GM21367 (cell line): ENCODE results near the gene RNF207.
"Not testable (repeated sequence)": the region's sequence is repeated elsewhere in the genome, so short reads cannot be mapped to it uniquely, and the experiment has no call there.

Experiments
- ATAC-seq: cut with Tn5 transposase; IDR thresholded peaks from one replicate; pipeline ENCODE4 v1.9.1; 2021; ENCODE audit not compliant: unreplicated experiment

RNF207 gene

DNA sequence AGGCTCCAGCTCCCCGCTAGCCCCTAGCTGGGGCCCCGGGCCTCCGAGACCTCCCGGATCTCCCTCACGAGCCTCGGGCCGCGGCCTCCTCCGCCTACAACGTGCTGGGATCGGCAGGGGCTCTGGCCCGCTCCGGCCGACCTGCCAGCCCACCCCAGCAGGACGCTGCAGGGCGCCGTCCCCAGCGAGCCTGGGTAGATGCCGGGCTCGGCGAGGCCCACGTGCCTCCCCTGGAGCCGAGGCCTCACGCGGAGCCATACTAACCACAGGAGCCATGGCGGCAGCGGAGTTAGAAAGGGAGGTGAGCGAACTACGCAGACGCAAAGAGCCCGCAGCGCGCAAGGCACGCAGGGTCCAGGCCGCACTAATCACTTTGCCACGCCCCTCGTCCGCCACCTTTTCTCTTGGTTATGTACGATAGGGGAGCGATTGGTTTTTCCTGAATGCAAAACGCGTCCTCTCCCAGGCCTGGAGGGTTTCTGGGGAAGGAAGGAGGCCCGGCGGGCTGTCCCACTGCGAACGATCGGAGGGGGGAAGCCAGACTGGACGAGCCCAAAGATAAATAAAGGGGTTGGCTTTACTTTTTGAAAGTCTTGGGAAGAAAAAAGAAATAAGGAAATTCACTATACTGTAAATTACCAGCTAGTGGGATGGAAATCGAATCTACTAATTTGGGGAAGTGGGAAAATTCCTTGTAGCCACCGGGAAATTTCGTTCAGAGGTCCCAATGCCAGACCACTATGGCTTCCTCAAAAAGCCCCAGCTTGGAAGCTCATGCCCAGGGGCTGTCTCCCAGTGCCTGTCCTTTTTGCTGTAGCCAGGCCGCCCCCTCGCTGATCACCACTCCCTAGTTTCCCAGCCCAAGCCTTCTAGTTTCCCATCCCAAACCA, 6.4 kb upstream of the RNF207 start, which contains the start of gene RPL22:
Gene RPL22, minus strand, starts transcription at position 298 of the 890 bp plus-strand sequence. Its CDS starts 22 bp downstream, at position 276.
- ATAC-seq, result peak; percentile 92

DNA sequence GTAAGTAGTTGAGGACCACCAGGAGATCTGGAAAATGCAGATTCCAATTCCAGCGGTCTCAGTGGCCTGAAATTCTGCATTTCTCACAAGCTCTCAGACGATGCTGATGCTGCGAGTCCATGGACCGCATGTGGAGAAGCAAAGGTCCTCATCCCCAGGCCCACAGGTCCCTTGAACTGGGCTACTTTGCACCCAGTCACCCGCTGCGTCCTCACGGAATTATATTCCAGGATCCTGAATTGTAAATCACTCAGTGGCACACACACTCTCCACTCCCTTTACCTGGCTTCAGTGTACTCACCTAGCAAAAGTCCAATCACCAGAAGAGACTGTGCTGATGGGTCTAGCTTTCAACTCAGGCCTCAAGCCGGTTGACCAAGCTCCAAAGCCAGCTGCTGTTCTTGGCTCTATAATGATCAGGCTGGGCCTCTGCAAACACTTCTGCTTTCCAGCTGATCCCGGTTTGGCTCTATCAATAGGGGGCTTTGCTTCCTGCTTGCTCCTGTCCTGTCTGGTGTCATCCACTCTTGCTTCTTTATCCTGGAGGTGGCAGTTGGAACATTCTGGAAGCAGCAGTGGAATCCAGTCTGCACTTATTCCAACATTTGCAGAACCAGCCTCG, 5.6 kb upstream of the RNF207 start:
- no peak for ATAC-seq

DNA sequence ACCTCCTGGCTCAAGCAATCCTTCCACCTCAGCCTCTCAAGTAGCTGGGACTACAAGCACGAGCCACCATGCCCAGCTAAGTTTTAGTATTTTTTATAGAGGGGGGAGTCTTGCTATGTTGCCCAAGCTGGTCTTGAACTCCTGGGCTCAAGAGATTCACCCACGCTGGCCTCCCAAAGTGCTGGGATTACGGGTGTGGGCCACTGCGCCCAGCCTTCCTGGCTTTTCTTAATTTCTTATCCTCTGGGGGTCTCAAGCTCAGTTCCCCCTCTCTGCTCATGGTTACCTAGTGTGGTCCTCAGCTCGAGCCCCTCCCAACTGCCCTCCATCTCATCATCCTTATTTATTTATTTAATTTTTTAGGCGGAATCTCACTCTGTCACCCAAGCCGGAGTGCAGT, 3.7 kb upstream of the RNF207 start:
- ATAC-seq, result no peak

DNA sequence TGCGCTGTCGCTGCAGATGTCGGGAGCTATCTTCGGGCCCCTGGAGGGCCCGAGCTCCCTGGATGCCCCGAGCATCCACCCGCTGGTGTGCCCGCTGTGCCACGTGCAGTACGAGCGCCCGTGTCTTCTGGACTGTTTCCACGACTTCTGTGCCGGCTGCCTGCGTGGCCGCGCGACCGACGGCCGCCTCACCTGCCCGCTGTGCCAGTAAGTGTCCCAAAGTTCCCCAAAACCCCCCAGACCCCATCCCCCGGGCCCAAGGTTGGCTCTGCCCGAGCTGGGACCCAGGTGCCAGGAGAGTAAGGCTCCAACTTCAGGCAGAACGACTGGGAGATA, 569 bp downstream of the RNF207 start:
- ATAC-seq, result no peak

DNA sequence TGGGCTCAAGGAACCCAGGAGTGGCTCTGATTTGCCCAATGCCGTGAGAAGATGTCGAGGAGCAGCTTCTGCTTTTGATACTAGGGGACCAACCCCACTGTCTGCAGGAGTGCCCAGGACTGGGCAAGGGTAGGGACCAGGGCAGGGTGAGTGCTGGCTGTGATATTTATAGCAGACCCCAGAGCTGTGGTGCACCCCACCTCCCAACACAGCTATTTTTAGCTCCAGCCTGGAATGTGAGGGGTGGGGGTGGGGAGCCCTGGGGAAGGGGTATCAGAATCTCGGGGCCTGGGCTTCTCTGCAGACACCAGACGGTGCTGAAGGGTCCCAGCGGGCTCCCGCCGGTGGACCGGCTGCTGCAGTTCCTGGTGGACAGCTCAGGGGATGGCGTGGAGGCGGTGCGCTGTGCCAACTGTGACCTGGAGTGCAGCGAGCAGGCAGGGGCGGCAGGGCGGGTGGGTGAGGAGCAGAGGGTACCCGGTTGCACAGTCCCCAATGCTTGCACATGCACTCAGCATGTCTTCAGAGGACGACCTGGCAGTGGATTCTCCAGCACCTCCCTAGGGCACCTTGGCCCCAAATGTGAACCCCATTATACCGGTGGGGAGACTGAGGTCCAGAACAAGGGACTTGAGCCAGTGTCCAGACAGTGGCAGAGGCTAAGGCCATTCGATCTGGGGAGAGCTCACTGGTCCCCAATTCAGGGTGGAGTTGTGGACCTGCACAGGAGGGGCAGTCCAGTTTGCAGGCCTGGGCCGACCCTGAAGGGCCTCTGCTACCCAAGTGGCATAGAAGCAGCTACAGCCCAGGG, 1.4 kb downstream of the RNF207 start:
- no peak for ATAC-seq

DNA sequence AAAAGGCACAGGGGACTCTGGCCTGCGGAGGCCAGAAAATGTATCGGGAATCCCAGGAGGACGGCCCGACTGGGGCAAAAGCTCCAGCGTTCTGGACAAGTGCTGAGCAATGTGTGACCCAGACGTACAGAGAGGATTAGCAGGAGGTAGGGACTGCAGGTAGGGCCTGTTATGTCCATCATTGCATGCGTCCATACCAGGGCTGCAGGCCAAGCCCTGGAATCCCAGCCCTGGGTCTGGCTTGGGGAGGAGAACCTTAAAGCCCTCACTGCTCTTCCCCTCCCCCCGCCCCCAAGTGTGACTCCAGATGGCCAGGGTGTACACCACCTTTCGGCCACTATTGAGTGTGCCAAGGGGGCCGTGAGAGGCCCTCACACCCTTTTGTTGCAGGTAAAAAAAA, 2.0 kb downstream of the RNF207 start:
- no peak for ATAC-seq

DNA sequence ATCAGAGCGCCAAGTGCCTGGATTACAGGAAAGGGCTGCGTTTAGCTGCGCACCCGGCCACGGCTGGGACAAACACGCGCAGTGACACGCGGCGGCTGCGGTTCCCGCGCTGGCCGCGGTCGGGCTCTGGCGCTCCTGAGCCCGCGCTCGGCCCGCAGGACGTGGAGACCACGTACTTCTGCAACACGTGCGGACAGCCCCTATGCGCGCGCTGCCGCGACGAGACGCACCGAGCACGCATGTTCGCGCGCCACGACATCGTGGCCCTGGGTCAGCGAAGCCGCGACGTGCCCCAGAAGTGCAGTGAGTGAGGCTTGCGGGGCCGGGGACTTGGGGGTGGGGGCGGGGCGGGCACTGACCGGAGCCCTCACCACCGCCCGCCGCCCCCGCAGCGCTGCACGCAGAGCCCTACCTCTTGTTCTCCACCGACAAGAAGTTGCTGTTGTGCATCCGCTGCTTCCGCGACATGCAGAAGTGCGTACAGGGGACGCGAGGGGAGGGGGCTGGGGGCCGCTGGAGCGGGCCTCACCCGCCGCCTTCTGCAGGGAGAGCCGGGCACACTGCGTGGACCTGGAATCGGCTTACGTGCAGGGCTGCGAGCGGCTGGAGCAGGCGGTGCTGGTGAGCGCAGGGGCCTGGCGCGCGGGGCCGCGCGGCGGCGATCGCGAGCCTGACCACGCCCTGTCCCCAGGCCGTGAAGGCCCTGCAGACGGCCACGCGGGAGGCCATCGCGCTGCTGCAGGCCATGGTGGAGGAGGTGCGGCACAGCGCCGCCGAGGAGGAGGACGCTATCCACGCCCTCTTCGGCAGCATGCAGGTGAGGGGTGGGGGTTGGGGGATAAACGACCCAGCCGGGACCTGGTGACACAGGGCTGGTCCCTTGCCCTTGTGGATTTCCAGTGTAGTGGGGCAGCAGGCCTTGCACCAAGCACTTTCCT, 3.1 kb downstream of the RNF207 start:
- no peak for ATAC-seq

DNA sequence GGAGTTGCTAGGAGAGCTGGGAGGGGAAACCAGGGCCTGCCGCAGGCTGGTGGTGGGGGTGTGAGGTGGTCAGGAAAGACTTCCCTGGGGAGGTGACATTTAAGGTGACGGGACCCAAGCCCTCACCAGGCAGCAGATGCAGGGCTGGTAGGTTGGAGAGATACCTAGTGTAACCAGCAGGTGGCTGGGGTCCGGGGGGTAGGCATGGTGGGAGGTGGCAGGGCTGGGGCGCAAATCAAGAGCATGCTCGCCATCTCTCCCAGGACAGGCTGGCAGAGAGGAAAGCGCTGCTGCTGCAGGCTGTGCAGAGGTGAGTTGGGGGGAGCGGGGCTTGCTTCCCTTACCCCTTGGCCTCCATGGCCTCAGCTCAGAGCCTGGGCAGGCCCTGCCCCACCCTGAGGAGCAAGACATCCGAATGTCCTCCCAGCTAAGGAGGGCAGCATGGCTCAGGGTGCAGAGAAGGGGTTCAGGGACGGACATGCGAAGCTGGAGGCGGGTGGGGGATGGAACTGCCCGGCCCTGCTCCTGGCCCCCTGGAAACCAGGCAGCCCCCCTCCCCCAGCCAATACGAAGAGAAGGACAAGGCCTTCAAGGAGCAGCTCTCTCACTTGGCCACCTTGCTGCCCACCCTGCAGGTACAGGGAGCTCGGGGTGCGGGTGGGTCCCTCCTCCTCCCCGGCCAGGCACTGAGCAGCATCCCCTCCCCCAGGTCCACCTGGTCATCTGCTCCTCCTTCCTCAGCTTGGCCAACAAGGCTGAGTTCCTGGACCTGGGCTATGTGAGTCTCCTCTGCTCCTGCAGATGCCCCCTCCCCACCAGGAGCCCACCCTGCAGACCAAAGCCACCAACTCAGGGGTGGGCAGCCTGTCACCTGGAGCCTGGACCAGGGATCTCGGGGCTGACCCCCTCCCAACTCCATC, 4.0 kb downstream of the RNF207 start:
- ATAC-seq, result no peak

DNA sequence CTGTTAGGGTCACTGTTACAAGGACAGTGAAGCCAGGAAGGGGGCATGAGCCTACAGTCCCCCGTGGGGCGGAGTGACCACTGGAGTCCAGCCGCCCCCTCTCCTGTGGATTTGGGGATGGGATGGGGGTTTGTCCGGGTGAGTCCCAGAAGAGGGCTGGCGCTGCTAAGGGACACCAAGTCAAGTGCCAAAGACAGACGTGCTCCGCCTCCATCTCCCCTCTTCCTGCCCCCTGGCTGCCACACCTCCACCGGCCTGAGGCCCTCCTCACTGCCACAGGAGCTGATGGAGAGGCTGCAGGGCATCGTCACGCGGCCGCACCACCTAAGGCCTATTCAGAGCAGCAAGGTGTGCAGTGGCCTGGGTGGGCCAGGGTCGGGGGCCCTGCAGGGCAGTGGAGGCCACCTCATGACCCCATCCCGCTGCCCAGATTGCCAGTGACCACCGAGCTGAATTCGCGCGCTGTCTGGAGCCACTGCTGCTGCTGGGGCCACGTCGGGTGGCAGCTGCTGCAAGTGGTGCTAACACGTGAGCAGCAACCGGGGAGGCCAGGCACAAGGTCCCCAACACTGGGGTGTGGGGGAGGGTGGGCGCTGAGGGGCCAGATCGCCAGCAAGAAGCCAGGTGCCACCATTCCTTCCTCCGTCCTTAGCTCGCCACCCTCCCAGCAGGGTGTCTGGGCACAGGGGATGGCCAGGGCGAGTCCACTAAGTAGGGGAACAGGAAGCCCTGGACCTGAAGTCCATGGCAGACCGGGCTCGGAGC, 4.9 kb downstream of the RNF207 start:
- no peak for ATAC-seq

DNA sequence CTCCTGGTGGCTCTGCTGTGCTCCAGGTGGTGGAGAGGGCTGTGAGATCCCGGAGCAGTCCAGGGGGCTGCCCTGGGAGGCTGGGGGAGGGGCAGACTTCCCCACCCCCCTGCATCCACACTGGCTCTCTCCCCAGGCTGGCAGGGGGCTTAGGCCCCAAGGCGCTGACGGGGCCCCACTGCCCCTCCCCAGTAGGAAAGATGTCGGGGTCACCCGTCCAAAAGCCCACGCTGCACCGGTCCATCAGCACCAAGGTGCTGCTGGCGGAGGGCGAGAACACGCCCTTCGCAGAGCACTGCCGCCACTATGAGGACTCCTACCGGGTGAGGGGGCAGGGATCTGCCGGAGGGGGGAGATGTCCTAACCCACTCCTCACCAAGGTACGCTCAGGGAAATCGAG, 5.8 kb downstream of the RNF207 start:
- no peak for ATAC-seq

DNA sequence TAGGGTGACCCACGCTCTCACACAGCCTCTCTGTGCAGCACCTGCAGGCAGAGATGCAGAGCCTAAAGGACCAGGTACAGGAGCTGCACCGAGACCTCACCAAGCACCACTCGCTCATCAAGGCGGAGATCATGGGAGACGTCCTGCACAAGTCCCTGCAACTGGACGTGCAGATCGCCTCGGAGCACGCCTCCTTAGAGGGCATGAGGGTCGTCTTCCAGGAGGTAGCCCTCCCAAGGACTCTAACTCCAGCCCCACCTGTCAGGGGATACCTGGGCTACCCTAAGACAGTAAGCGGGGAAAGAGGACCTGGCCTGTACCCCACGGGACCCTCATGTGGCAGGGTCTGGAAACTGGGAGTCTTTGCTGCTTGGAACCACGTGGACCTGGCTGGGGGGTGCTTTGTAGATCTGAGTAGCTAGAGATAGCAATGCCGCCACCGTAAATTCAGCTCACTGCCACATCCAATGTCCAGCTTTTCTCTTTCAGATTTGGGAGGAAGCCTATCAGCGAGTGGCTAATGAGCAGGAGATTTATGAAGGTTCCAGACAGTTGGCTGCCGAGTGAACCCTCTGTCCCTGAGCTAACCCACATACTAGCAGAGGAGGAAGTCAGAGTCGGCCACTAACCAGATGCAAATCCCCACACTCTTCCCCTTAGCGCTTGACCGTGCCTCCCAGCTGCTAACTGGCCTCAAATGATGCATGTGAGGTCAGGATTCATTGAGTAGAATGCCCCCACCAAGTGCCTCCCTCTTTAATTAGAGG, 6.5 kb downstream of the RNF207 start:
- no peak for ATAC-seq

DNA sequence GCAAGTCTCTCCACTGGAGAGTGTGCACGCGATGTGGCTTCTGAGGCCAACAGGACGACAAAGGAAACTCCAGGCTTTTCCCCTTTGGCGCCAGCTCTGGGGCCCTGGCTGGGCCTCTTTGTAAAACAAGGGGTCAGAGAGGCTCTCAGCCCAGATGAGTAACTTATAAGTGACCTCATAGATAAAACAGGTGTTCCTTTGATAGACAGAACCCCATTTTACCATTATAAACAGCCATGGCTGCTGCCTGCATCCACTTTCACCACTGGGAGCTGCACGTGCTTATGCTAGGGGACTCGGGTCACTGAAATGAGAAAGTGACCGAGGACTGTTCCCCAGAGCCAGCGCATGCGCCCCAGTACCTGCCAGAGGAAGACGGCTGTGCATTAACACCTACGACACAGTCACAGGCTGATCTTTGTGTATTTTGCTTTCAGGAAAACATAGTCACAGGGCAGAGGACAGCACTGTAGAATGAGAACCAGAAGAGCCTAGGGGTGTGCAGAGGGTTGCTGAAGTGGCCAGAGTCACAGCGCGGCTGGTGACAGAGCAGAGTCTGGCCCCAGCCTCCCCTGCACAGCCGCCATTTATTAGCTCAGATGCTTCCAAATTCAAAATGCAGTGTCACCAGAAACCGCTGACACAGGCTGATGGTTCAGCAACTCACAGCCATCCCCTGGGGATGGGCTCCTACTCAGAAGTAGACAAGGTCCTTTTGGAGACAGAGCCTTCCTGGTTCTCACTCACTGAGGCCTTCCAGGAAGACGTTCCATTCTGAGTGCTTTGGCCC, 12.7 kb downstream of the RNF207 start:
- no peak for ATAC-seq

DNA sequence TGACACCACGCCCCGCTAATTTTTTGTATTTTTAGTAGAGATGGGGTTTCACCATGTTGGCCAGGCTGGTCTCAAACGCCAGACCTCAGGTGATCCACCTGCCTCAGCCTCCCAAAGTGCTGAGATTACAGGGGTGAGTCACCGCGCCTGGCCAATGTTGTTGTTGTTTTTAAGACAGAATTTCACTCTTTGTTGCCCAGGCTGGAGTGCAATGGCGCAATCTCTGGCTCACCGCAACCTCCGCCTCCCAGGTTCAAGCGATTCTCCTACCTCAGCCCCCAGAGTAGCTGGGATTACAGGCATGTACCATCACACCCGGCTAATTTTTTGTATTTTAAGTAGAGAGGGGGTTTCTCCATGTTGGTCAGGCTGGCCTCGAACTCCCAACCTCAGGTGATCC, 13.7 kb downstream of the RNF207 start:
- ATAC-seq, result not testable (repeated sequence)

DNA sequence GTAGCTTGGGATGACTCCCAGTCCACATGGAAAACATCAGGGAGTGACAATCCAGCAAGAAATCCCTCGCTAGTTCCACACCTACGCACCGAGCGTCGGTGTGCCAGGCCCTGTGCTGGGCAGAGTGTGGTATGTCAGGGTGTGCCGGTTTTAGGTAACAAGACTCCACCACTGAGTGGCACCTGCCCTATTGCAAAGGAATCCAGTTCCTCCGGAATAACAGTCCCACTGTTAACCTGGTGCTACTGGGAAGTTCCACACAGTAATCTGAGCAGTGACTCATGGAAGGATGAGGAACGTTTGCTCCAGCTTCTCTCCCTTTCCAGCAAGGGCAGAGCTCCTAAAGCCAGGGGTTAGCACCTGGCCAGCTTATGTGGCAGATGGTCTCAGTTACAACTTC, 14.3 kb downstream of the RNF207 start:
- ATAC-seq, result no peak

DNA sequence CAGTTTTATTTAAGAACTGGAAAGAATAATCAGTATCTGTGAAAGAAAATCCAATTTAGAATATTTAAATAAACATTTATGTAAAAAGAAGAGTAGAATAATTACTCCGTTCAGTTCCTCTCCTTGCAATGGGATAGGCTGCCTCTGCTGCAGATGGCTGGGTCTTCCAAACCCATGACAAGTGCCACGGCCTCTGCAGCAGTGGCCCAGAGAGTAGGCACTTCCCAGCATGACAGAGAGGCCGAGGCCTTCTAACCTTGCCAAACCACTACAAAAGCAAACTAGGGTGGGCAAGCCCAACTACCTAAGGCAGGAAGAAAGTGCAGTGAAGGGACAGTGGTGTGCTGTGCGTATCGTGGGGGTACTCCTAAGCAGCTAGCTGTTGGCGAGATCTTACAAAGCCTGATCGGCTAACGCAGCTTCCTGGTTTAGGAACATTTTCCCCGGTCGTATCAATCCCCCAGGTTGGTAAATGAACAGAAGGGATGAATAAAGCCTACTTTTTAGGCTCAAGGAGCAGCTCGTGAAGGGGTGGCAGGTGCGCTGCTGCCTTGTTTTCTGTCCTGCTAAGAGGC, 15.4 kb downstream of the RNF207 start:
- no peak for ATAC-seq

DNA sequence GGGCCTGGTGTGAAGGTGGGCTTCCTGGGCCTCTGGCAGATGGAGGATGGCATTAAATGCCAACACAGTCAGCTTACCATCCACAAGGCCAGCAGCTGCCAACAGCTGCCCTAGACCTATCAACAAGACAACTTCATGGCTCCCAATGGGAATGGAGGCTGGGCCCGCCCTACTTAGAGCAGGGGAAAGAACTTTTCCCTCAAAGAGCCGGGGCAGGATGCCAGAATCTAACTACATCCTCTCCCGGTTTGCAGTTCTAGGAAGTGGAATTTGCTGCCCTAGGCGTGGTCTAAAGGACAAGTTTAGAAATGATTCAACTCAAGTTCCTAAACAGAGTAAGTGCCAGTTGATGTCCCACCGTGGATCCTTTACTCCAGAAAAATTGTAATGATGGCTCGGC, 16.7 kb downstream of the RNF207 start:
- ATAC-seq, result no peak

DNA sequence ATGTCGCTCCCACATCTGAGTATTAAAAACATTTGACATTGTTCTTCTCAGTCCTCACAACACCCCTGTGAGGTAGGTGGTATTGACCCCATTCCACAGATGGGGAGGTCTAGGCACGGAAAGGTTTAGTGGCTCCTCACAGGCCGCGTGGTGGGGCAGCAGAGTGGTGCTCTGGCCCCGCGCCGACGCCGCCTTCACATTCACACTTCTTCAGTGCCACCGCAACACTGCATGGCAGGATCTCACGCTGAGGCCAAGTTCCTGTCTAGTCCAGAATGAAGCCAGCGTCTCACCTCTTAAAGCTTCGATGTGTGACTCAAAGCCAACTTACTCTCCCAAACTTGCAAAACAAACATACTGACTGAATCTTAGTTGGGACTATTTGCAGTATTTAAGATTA, 17.7 kb downstream of the RNF207 start:
- ATAC-seq, result no peak
